CD14-positive monocyte (primary cell): ENCODE measurements around the gene CEP83. TPM values are rescaled to one million over a fixed set of nuclear protein-coding genes. Genes with fewer than 3 reads are reported as not detected.

Experiments
- DNase-seq, 3 donors: peaks; one replicate each; pipeline ENCODE4 v3.0.0-alpha.2; 2011 to 2022
- H2AFZ ChIP-seq: 2 replicates; pipeline ENCODE4 v1.6.0; 2012; ENCODE audit warnings: mild to moderate bottlenecking, low read depth, low read length, inconsistent platforms; ENCODE audit not compliant: insufficient read depth, poor library complexity, severe bottlenecking
- H3K27ac ChIP-seq, 2 donors: 1 replicate in 1 of 2; 2 replicates in 1 of 2; pipeline ENCODE4 v1.5.1; 2012 to 2013; ENCODE audit warnings: low read length in 2 of 2, control low read depth in 1 of 2, inconsistent platforms in 1 of 2, low read depth in 1 of 2, mild to moderate bottlenecking in 1 of 2
- H3K27me3 ChIP-seq, 2 donors: one replicate each; pipeline versions ENCODE4 v1.6.0 to v1.6.1; 2011 to 2013; ENCODE audit warnings: low read length in 2 of 2; ENCODE audit not compliant: control insufficient read depth in 2 of 2, insufficient read depth in 2 of 2
- H3K36me3 ChIP-seq, 2 donors: replicated peaks in 1 of 2; 1 replicate in 1 of 2; 2 replicates in 1 of 2; pipeline versions ENCODE4 v1.5.1 to v1.6.1; 2012 to 2013; ENCODE audit warnings: low read length in 2 of 2, control low read depth in 1 of 2, inconsistent platforms in 1 of 2, mild to moderate bottlenecking in 1 of 2; ENCODE audit not compliant: insufficient read depth in 2 of 2, control insufficient read depth in 1 of 2
- H3K4me1 ChIP-seq, 2 donors: 1 replicate in 1 of 2; 2 replicates in 1 of 2; pipeline versions ENCODE4 v1.5.1 to v1.6.1; 2012 to 2013; ENCODE audit warnings: low read length in 2 of 2, control low read depth in 1 of 2, inconsistent platforms in 1 of 2, mild to moderate bottlenecking in 1 of 2, moderate library complexity in 1 of 2; ENCODE audit not compliant: insufficient read depth in 2 of 2, control insufficient read depth in 1 of 2
- H3K4me2 ChIP-seq: replicated peaks from 2 replicates; pipeline ENCODE3; 2012; ENCODE audit warnings: low read length, moderate library complexity, mild to moderate bottlenecking; ENCODE audit not compliant: poor library complexity, severe bottlenecking; ENCODE audit errors: extremely low read depth
- H3K4me3 ChIP-seq, 3 experiments: fragments of 200-600 bp in 1 of 3; sonication (generic) in 1 of 3; replicated peaks in 1 of 3; 1 replicate in 2 of 3; 2 replicates in 1 of 3; pipeline ENCODE4 v1.5.1; 2011 to 2013; ENCODE audit warnings: low read length in 3 of 3, mild to moderate bottlenecking in 3 of 3, control low read depth in 2 of 3, low read depth in 2 of 3, inconsistent platforms in 1 of 3, moderate library complexity in 1 of 3
- H3K79me2 ChIP-seq: 2 replicates; pipeline ENCODE4 v1.6.0; 2012; ENCODE audit warnings: mild to moderate bottlenecking, control low read depth, inconsistent platforms, low read length, moderate library complexity; ENCODE audit not compliant: insufficient read depth
- H3K9ac ChIP-seq: 2 replicates; pipeline ENCODE4 v1.6.0; 2017; ENCODE audit warnings: low read length, mild to moderate bottlenecking; ENCODE audit not compliant: insufficient read depth, poor library complexity, severe bottlenecking
- H3K9me3 ChIP-seq, 2 donors: replicated peaks in 1 of 2; 1 replicate in 1 of 2; 2 replicates in 1 of 2; pipeline versions ENCODE4 v1.5.1 to v1.6.1; 2012 to 2013; ENCODE audit warnings: low read length in 2 of 2, control low read depth in 1 of 2; ENCODE audit not compliant: control insufficient read depth in 1 of 2, insufficient read depth in 1 of 2
- H4K20me1 ChIP-seq: 2 replicates; pipeline ENCODE4 v1.6.0; 2012; ENCODE audit warnings: mild to moderate bottlenecking, low read length, control low read depth, moderate library complexity; ENCODE audit not compliant: insufficient read depth
- H3K27ac Mint-ChIP-seq, 7 donors: one replicate each; pipeline ENCODE4 v1.8.0; 2020; ENCODE audit warnings: mild to moderate bottlenecking in 7 of 7, mixed read lengths in 7 of 7, moderate library complexity in 6 of 7, inconsistent platforms in 2 of 7
- H3K27me3 Mint-ChIP-seq, 3 donors: one replicate each; pipeline ENCODE4 v1.8.0; 2021 to 2022; ENCODE audit warnings: low read depth in 3 of 3, mild to moderate bottlenecking in 3 of 3, mixed read lengths in 3 of 3, moderate library complexity in 3 of 3, inconsistent platforms in 1 of 3
- H3K36me3 Mint-ChIP-seq, 2 donors: one replicate each; pipeline ENCODE4 v1.8.0; 2020; ENCODE audit warnings: mixed read lengths in 2 of 2, inconsistent platforms in 1 of 2, mild to moderate bottlenecking in 1 of 2
- H3K4me1 Mint-ChIP-seq: one replicate; pipeline ENCODE4 v1.8.0; 2020; ENCODE audit warnings: mild to moderate bottlenecking, mixed read lengths
- H3K4me3 Mint-ChIP-seq, 2 donors: one replicate each; pipeline ENCODE4 v1.8.0; 2020; ENCODE audit warnings: mild to moderate bottlenecking in 2 of 2, mixed read lengths in 2 of 2, moderate library complexity in 1 of 2
- H3K9me3 Mint-ChIP-seq, 7 donors: one replicate each; pipeline ENCODE4 v1.8.0; 2020 to 2022; ENCODE audit warnings: mixed read lengths in 7 of 7, mild to moderate bottlenecking in 6 of 7, moderate library complexity in 6 of 7, inconsistent platforms in 2 of 7
- CTCF ChIP-seq: fragments of 200-600 bp; IDR thresholded peaks from one replicate; pipeline ENCODE4 v1.8.0; 2022; ENCODE audit warnings: antibody characterized with exemption, mild to moderate bottlenecking
- WGBS: methylation state at CpG from one replicate; pipeline ENCODE4 v1.1.5; 2013; ENCODE audit warnings: missing lambda C conversion rate; ENCODE audit not compliant: insufficient coverage; 5-methylcytosine and 5-hydroxymethylcytosine counted together
- intact Hi-C, 2 donors: fragments of 100-400 bp; cut with micrococcal nuclease; formaldehyde crosslinking; loops; one replicate each; pipeline versions ENCODE4 v1.15.0 to v1.15.1; 2023
- polyA plus RNA-seq, 3 donors: library from polyadenylated mRNA; depleted of rRNA in 1 of 3; unstranded in 2 of 3; stranded (reverse) in 1 of 3; fragments of 300-500 nt in 2 of 3; fragments of >200 nt in 1 of 3; fragmentation: Illumina TruSeq in 2 of 3; gene quantifications; 1 replicate in 2 of 3; 2 replicates in 1 of 3; pipeline ENCODE4 v1.2.3, GENCODE V29; 2012 to 2021

CEP83 gene
- polyA plus RNA-seq, 3 donors, result 0.73 to 3.1 (median 1.0) TPM

GRCh38 chr12:94260717-94261116 lies 198.9 kb downstream of the CEP83 start:
- Mint-ChIP-seq H3K27me3 (peaks cover 0 to 2% (median 0%) of the 10 kb centered on the region in 3 donors), H3K9me3 (peaks cover 0 to 2% (median 0%) of the 10 kb centered on the region in 7 donors), H3K36me3 (peaks cover 65 to 74% of the 10 kb centered on the region in 2 donors), H3K27ac (peak overlapping the region in 2 of 7 donors; percentile 46 to 70), H3K4me1 (peaks cover 45% of the 10 kb centered on the region), H3K4me3 (no peak overlapping the region)
- Histone ChIP-seq H3K36me3 (peaks cover 26 to 68% of the 10 kb centered on the region in 2 donors), H3K4me2 (no peak overlapping the region), H3K4me1 (peaks cover 45 to 50% of the 10 kb centered on the region in 2 donors), H3K9me3 (no peaks in the 10 kb centered on the region), H2AFZ (no peak overlapping the region), H3K4me3 (no peak overlapping the region), H3K79me2 (no peaks in the 10 kb centered on the region), H4K20me1 (no peaks in the 10 kb centered on the region), H3K27ac (no peak overlapping the region), H3K9ac (no peak overlapping the region), H3K27me3 (no peaks in the 10 kb centered on the region)
- TF ChIP-seq CTCF, result no peak
- no peak for DNase-seq
- 95% methylated on average over 11 of the region's 13 CpGs for WGBS
- intact Hi-C loops, result loop anchor here (10.0 kb wide), 2 partner anchors 106 to 116 kb away; partner anchors contain the start of gene PLXNC1 (in 1 of the 2)

GRCh38 chr12:94260017-94260416 lies 199.7 kb downstream of the CEP83 start:
- Histone ChIP-seq H3K4me2 (no peak overlapping the region), H3K9ac (no peak overlapping the region), H3K27ac (no peak overlapping the region), H3K9me3 (no peaks in the 10 kb centered on the region), H3K4me3 (no peak overlapping the region), H4K20me1 (no peaks in the 10 kb centered on the region), H3K79me2 (no peaks in the 10 kb centered on the region), H3K36me3 (peaks cover 33 to 68% of the 10 kb centered on the region in 2 donors), H3K4me1 (peaks cover 40 to 44% of the 10 kb centered on the region in 2 donors), H2AFZ (no peak overlapping the region), H3K27me3 (no peaks in the 10 kb centered on the region)
- WGBS, result no CpG with 5 or more reads among the region's 3 CpGs
- H3K9me3 Mint-ChIP-seq, result peaks cover 0 to 2% (median 0%) of the 10 kb centered on the region in 7 donors
- no peak overlapping the region for H3K4me3 Mint-ChIP-seq
- intact Hi-C loops, result loop anchor here (10.0 kb wide), 2 partner anchors 105 to 115 kb away; partner anchors contain the start of gene PLXNC1 (in 1 of the 2)
- H3K36me3 Mint-ChIP-seq, result peaks cover 65 to 74% of the 10 kb centered on the region in 2 donors
- no peak overlapping the region for H3K27ac Mint-ChIP-seq
- H3K4me1 Mint-ChIP-seq, result peaks cover 43% of the 10 kb centered on the region
- TF ChIP-seq CTCF, result no peak
- no peak for DNase-seq
- H3K27me3 Mint-ChIP-seq, result peaks cover 0 to 2% (median 0%) of the 10 kb centered on the region in 3 donors
